HG03378 (cell line): ENCODE measurements around the gene SLC12A1.
"Not testable (repeated sequence)": the region's sequence is repeated elsewhere in the genome, so short reads cannot be mapped to it uniquely, and the experiment has no call there.

Source experiments
- ATAC-seq: cut with Tn5 transposase; IDR thresholded peaks from one replicate; pipeline ENCODE4 v1.9.1; 2021; ENCODE audit warnings: mild to moderate bottlenecking, moderate library complexity; ENCODE audit not compliant: unreplicated experiment

The SLC12A1 gene

GRCh38 chr15:48304398-48304797 lies 98.3 kb downstream of the SLC12A1 start:
- no peak for ATAC-seq

DNA sequence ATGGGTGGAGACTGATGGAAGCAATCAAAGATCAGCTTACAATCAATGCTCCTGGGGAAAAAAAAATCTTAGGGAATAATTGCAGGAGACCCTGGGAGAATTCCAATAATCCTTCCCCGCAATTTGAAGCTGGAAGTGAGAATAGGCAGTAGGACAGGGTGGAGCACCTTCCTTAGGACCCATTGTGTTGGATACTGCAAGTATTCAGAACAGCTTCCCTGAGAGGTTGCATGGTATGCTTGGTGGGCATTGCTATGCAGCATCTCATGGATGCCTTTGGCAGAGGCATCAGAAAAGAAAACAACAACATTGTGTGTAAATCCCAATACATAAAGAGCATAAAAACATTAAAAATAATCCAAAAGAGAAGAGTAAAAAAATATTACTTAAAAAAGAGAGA lies 100.5 kb downstream of the SLC12A1 start:
- no peak for ATAC-seq

GRCh38 chr15:48307586-48307985 lies 101.5 kb downstream of the SLC12A1 start:
- ATAC-seq = no peak

GRCh38 chr15:48309740-48310139 lies 103.6 kb downstream of the SLC12A1 start:
- no peak for ATAC-seq

GRCh38 chr15:48313216-48313615 lies 107.1 kb downstream of the SLC12A1 start:
- ATAC-seq = no peak

DNA sequence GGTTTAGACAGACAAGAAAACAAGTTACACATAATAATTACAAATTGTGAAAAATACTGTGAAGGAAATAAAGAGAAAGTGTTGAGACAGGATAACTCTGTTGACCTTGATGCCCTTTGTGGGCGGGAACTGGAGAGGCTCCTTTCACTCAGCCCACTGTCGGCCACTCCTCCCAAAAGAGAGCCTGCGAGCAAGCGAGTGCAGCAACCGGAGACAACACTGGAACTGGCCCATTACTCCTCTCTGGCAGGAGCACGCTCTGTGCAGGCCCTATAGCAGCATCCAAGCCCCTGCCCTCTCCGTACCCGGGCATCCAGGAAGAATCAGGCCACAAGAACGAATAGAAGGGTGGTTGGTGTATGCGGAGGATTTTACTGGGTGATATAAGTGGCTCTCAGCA lies 108.9 kb downstream of the SLC12A1 start:
- ATAC-seq = no peak

- no peak for ATAC-seq
These were observed 111.1 kb downstream of the SLC12A1 start for GRCh38 chr15:48317221-48317620.

DNA sequence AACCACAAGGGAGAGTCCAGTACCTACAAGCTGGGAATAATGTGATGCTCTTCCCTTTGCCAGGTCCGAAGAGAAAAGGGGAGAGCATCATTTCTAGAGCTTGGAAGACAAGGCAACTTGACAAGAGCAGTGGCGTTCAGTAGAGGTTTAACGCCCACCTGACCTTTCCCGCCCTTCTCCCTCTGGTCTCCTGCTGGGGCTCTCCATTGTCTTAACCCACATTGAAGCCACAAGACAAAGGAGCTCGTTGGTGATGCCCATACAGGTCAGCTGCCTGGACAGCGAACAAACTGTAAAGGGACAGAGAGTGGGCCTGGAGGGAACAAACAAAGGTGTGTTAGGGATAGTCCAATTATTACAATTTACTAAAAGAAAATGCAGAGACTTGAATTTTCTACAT lies 112.0 kb downstream of the SLC12A1 start:
- no peak for ATAC-seq

GRCh38 chr15:48323294-48323693 lies 117.2 kb downstream of the SLC12A1 start:
- ATAC-seq = no peak

DNA sequence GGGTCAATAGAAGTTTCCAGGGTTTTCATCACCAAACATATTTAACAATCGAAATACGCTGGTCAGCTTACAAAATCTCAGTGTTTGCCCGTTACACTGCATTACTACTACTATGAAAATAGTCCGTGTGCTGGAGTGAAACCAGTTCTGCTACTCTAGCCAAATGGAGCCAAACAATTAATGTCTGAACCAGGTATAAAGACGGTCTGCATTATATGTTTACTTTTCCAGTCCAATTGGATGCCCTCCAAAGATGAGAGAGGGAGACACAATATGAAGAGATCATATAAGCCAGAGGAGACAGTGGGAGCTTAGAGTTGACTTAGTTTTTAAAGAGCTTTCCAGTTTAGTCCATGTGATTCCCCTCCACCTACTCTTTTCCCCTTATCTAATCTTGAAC lies 118.8 kb downstream of the SLC12A1 start:
- ATAC-seq = no peak

GRCh38 chr15:48325400-48325799 lies 119.3 kb downstream of the SLC12A1 start:
- ATAC-seq = no peak

DNA sequence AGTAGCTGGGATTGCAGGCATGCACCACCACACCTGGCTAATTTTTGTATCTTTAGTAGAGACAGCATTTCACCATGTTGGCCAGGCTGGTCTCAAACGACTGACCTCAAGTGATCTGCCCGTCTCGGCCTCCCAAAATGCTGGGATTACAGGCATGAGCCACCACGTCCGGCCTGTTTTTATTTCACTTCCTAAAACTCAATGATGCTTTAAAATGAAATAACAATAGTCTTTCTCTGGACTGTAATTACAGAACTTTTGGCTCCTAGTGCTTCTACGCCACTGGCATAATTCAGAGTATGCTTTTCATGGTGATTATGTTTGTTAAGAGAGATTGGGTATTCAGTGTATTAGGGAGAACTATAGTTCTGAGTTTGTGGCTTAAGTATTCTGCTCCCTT lies 120.1 kb downstream of the SLC12A1 start:
- not testable (repeated sequence) for ATAC-seq

GRCh38 chr15:48330105-48330785 lies 124.1 kb downstream of the SLC12A1 start:
- ATAC-seq = no peak

DNA sequence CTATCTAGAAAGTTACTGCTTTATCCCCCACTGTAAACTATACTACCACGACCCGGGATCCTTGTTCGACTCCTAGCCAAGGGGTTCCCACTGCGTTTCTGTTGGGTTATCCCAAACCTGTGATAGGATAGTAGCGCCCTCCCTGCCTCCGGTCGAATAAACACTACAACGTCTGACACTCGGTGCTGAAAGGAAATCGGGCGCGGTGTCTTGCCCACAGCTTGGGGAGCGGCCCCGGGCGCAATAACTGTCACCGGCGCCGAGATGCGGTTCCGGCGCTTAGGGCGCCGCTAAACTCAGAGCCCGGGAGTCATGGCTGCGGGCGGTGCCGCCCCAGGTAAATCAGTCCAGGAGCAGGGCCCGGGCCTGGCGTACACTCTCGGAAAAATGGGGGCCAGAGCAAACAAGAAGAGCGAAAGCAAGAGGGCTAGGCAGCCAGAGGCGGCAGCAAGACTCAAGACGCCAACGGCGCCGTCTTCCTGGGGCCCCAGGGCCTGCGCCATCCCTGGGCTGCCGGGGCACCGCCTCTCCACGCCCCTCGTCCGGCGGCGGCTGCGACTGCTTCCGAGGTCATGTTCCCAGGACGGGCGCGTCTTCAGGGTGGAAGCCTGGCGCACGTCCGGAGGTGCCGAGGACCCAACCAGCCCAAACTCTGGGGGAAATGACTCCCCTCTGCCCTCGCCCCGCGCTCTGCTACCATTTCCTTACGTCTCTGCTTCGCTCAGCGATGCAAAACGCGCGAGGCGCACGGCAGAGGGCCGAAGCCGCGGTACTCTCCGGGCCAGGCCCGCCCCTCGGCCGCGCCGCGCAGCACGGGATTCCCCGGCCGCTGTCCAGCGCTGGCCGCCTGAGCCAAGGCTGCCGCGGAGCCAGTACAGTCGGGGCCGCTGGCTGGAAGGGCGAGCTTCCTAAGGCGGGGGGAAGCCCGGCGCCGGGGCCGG lies 125.0 kb downstream of the SLC12A1 start, which contains the start of gene DUT:
TSS of gene DUT (plus strand) at position 575 of the 941 bp plus-strand sequence. CDS start at position 662, 87 bp downstream.
- peak; percentile 86 for ATAC-seq

DNA sequence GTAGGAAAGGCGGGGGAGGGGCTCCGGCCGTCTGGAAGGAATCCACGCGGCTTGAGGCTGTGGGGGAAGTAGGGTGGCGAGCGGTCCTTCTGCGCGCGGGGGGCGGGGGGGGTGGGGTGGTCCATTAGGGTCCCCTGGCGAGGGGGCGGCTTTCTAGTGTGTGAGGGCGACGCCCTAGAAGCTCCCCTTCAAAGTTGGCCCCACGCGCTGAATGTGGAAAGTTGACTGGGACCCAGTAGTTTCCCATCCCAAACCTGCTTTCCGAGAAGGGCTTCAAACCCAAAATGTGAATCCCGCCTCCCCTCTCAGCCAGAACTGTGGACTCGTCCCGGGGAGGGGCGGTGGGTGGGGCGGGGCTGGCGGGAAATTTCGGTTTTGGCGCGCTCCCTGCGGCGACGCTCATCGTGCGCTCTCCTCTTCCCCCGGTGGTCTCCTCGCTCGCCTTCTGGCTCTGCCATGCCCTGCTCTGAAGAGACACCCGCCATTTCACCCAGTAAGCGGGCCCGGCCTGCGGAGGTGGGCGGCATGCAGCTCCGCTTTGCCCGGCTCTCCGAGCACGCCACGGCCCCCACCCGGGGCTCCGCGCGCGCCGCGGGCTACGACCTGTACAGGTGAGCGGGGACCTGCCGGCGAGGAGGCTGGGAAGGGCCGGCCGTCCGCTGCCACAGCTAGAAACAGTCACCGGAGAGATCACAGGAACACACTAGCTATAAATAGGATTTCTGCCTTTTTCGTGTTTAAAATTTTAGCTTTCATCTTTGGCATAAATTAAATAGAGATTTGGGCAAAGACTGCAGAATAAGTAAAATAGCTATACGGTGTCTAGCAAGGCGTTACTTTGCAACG lies 125.9 kb downstream of the SLC12A1 start:
- ATAC-seq = peak; percentile 28

DNA sequence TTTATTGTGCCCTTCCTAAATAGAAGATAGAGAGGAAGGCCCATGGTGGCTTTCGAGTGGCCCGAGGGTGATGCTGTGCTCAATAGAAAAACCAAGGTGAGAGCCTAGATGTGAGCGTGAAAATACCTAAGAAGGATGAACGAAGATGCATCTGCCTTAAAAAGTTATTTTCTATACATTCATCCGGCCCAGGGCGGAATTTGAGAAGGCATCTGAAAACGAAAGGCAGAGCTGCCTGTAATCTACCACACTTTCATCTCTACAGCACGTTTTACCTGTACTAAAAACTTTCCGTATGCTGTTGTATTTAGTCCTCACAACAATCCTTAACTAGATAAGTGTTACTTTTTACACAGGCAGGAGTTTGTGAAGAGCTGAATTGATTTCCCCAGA lies 126.5 kb downstream of the SLC12A1 start:
- ATAC-seq = no peak

GRCh38 chr15:48333540-48333939 lies 127.4 kb downstream of the SLC12A1 start:
- no peak for ATAC-seq

DNA sequence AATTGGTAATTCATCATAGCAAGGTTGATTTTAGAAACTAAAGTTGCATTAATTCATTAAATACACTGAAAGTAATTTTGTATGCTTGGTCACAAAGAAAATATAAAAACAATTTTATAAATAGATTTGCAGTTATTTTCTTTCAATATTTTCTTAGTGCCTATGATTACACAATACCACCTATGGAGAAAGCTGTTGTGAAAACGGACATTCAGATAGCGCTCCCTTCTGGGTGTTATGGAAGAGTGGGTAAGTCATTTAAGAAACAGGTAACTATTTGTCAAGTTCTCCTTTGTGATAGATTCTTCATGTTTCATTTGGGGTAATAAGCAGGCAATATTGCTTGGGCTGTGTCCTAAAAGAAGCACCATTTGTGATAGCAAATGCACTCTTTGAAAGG lies 128.2 kb downstream of the SLC12A1 start:
- no peak for ATAC-seq

DNA sequence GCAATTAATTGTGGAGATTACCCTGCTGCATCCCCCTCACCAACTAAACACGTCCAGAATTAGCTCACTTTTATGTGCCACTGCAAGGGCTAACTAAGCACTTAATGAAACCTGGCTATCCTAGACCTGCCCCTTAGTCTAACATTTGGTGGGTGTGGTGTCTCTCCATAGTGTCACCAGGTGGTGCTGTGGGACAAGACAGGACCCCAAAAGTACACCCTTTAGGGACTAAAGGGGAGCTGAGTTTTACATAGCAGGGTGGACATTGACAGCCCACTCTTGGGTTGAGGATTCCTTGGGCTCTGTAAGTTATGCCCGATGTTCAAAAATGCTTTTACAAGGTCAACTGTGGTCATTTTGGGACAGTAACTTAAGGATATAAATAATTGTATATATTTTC lies 130.8 kb downstream of the SLC12A1 start:
- ATAC-seq = no peak

DNA sequence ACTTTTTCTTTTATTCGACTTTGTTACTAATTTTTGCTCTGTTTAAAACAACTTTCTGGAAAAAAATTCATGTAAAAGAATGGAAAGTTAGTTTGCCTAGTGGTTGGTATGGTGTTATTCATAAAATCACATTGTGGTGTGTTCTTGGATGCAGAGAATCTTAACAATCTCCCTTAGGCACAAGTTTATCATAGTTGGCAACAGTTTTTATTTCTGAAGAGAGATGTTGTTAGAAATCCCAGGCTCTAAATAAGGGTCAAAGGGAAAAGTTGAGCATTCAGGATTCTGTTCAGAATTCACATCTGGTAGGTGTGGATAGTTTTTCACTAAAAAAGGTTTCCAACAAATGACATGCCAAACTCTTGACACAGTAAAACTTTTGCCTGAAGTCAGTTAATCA lies 131.5 kb downstream of the SLC12A1 start:
- no peak for ATAC-seq

DNA sequence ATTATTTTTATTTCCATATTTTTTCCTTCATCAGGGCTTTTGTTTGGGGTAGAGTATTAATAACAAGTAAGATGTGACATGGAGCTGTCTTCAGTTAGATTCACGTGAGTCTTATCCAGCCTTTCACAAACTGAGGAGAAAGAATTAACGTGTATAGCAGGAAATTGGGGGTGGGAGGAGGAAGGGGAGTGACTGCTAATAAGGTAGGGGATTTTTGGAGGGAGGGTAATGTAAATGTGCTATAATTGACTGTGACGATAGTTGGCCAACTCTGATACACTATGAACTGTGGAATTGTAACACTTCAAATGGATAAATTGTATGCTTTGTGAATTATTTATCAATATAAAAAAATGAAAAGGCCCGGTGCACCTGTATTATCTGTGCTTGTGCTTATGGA lies 134.0 kb downstream of the SLC12A1 start:
- no peak for ATAC-seq
